ENCODE results near the gene NRXN2.

NRXN2 gene

GRCh38 chr11:64743591-64744543 lies 20.9 kb upstream of the NRXN2 start, which contains the start of gene RASGRP2:
RASGRP2 (minus strand) TSS chr11:64744142; CDS start chr11:64742866, 1,276 bp downstream.
- peak; percentile 63 to 67 for DNase-seq (ENCODE audit: low read depth in 2 of 2)

DNA sequence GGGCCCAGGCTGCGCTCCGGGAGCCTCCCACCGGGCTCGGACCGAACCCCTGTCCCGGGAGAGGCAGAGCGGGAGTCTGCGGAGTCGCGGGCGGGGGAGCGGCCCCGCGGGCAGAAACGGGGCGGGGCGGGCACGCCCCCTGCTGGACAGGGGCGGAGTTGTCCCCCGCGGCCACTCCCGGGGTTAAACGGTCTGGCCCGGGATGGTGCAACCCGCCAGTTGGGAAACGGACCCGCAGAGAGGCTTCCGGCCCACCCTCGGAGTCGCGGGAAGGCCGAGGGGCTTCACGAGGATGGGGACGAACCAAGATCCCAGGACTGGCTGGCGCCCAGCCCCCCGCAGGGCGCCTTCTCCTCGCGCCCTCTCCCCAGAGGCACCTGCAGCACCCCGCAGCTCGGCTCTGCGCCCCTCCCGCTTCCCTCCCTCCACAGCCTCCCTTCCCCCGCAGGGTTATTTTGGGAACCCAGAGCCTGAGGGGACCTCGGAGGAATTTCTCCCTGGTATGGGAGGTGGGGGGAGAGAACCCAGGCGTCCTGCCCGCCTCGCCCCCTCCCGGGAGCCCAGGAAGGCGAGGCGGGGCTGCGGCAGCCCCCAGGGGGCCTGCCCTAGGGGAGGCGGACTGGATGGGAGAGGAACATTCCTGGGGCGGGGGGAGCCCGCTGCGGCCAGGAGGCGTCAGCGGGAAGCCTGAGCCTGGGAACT lies 20.0 kb upstream of the NRXN2 start:
- DNase-seq (ENCODE audit: low read depth in 2 of 2): peak; percentile 46 to 58

DNA sequence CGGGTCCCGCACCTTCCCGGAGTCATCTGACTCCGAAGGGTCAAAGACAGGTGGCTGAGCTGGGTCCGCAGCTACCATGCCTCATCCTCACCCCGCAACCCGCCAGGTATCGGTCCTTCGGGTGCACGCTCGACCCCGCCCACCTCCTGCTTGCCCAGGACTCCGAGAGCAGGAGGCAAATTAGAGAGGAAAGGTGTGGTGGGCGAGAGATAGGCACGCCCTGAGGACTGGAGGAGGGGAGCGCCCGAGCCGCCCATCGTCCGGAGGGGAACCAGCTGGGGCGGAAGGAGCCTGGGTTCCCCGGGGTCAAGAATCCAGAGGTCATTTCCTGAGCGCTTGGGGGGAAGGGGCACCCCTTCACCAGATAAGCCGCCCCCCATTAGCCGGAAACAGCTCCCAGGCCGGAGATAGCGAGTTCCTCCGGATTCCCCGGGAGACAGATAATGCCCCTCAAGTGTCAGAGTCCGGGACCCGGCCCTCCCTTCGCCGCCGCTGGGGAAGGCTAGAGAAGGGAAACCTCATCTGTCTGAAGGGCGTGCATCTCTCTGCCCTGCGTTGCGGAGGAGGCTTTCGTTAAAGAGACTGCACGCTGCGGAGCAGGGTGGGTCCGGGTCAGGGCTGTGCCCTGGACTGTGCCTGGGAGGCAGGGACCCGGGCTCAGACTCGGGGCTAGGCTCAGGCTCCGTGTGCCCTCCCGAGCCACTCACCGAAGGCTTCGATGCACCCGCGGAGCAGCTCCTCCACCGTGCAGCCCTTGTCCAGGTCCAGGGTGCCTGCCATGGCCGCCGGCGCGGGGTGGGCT lies 19.3 kb upstream of the NRXN2 start:
- no peak for DNase-seq (ENCODE audit: low read depth in 2 of 2)

DNA sequence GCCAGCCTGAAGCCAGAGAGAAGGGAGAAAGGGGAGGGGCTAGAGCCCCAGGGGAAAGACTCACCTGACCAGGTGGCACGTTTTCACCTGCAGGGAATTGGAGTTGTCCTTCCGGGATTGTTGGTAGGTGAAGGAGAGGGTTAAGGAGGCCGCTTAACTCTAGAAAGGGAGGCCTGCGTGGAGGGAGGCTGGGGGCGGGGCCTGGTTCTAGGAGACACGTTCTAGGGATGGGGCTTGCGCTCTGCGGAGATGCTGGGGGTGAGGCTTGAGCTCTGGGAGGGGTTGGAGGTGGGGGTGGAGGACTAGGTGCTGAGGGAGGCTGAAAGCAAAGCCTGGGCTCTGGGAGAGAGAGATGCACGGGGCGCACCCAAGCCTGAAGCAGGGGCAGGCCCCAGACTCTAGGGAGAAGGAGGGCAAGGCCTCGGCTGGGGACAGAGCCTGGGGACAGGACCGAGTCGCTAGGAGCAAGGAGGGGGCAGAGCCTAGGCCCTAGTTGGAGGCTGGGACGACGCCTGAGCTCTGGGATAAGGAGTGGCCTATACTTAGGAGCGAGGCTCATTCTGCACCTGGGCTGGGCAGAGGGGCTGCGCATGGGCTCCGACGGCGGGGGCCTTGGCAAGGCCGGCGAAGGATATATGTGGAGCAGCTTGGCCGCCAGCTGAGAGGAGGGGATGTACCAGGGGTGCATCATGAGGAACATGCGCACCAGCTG lies 18.5 kb upstream of the NRXN2 start:
- no peak for DNase-seq (ENCODE audit: low read depth in 2 of 2)

- no peak for DNase-seq (ENCODE audit: low read depth in 2 of 2)
These were observed 16.9 kb upstream of the NRXN2 start for GRCh38 chr11:64739871-64740270.

- DNase-seq (ENCODE audit: low read depth in 2 of 2): no peak
These were observed 13.7 kb upstream of the NRXN2 start for GRCh38 chr11:64736654-64737053.

GRCh38 chr11:64735725-64736259 lies 12.8 kb upstream of the NRXN2 start:
- no peak for DNase-seq (ENCODE audit: low read depth in 2 of 2)

DNA sequence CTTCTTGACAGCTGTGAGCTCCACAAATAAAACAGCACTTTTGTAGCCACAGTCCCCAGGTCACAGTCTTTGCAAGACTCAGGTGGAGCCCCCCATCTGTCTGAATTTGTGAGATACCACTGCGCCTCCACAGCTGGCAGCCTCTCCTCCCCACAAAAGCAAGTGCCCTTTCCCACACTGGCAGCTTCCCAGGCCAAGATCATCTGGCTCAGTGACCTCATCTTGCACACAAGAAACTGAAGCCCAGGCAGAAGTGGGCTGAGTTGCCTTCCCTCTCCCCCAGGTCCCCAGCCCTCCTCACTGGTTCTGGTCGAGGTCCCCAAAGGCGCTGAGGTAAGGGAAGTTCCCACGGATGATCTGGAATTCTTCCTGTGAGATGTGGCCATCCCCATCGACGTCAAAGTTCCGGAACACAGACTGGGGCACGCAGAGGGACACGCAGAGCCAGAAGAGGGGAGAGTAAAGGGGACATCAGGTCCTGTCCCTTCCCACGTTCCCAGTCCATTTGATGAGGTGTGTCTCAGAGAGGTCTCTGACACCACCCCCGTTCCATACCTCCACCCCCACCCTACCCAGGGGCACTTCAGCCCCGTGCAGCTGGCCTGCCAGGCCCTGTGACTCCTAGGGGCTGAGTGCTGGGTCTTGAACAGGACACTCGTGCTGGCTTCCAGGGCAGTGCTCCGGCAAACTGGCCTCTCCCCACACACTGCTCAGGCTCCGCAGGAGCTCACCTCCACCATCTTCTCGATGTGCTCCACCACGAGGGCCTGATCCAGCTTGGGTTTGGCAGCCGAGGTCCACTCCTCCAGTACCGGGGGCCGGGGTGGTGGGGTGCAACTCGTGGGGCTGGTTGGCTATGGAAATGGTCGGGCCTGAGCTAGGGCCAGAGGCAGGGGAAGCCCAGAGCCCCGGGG lies 12.1 kb upstream of the NRXN2 start:
- no peak for DNase-seq (ENCODE audit: low read depth in 2 of 2)

DNA sequence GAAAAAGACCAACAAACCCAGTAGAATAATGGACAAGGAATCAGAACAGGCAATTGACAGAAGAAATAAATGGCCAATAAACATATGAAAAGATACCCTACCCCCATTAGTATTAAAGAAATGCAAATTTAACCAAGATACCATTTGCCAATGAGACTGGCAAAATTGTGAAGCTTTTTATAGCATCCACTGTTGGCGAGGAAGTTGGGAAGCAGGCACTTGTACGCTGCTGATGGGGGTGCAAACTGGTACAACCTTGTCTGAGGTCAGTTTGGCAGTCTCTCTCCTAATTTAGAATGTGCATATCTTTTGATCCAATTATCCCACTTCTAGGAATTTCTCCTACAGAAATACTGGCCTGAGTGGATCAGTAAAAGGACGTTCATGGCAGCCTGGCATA lies 8.6 kb upstream of the NRXN2 start:
- DNase-seq (ENCODE audit: low read depth in 2 of 2): no peak

DNA sequence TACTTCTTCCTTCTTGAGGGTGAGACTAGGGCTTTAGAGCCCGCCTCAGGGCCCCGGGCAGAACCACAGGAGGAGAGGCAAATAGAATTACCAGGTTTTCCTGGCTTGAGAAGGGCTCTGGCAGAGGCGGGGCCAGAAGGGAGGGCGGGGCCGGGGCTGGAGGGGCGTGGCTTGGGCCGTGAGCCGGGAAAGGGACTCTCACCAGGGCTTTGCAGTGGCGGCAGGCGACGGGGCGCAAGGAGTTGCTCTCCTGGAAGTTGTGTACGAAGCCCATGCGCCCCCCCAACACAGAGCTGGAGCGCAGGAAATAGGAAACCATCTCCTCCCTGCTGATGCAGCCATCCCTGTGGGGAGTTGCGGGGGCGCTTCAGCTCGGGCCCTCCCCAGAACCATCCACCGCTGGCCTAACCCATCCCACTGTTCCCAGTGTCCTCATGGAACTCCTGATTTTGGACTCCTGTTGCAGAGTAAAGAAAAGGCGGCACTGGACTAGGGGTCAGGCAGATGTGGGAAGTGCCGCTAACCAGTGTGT lies 6.9 kb upstream of the NRXN2 start:
- DNase-seq (ENCODE audit: low read depth in 2 of 2): no peak

GRCh38 chr11:64728757-64729365 lies 5.9 kb upstream of the NRXN2 start:
- DNase-seq (ENCODE audit: low read depth in 2 of 2): no peak

DNA sequence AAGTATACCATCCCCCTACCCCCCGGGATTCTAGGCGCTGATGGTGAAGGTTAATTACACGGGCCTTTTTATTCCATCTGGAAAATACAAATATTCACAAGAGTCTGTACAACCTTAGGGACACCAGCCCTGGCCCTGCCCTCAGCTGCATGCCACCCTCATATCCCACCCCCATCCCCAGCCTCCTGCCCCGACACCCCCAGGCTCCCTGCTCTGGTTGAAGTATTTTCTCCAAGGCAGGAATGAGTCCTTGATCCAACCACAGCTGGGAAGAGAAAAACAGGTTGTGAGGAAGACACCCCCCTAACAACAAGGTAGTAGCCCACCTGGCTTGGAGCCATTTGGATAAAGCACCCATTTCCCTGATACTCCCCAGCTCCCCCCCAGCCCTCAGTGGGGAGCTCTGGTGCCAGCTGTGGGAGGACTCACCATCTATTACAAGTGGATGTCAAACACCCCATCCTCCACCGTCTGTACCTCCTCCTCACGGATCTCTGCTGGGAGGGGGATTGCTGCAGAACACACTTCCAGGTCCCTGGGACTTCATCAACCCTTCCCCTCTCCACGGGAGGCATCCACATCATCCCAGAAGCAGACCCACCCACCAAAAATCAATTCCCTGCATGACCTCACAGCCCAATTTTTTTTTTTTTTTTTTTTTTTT lies 4.0 kb upstream of the NRXN2 start:
- DNase-seq (ENCODE audit: low read depth in 2 of 2): no peak

GRCh38 chr11:64726211-64726641 lies 3.2 kb upstream of the NRXN2 start:
- DNase-seq (ENCODE audit: low read depth in 2 of 2): no peak

DNA sequence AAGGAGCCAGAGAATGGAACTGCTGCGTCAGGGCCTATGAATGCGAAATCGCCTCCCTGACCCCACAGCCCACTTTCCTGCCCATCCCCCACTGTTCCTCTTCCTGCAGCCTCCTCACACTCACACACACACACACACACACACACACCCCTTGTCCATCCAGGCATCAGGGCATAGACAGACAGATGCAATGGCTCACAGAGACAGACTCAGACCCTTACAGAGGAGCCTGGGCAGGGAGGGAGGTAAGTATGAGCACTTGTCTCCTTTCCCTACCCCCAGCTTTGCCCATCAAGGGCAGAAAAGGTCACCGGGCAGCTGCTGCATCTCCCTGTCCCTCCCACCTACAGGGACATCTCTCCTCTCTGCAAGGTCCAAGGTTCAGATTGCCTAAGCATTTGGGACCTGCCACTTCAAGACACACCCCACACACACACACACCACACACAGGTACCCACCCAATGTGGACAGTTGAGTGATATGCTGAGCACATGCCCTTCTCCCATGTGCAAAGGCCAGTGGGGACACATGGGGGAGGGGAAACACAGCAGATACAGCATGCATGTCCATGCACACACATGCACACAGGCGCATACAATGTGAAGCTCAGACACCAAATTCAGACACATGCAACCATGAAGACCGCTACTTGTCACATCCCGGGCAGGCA lies 2.0 kb upstream of the NRXN2 start:
- DNase-seq (ENCODE audit: low read depth in 2 of 2): no peak

DNA sequence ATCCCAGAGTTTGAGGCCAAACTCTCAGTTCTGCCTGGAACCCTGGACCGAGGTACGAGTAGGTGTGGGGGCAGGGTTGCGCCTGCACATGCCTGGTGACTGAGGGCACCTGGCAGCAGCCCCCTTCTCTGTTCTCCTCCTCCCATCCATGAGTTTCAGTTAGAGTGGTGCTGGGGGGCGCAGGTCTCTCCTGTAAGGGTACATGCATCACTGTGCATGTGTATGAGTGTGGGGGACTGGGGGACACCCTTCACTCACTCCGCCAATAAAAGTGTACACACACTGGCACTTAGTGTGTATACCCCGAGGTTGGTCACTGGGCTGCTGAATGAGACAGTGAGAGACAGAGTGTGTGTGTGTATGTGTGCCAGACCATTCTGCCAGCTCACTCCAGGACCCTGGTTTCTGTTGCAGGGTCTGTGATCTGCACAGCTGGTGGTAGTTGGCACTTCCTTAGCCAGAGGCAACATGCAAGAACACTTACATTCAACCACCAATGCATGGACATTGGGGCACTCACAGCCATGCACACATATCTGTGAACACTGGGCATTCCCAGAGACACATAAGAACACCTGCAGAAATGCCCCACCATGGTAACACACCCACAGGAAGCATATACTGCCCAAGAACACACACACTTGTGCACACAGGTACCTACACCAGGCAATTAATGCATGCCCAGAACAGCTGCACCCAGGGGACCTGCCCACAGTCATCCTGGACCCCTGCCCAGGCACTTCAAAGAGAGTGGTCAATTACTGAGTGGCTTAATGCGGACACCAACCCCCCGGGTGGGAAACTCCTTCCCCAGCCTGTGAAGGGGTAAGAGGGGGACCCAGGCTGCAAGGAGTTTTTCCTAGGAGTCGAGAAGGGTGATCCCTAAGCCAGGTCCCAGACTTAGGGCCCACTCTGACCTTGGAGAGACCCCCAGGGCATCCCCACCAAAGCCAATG lies 1.2 kb upstream of the NRXN2 start:
- no peak for DNase-seq (ENCODE audit: low read depth in 2 of 2)

- DNase-seq (ENCODE audit: low read depth in 2 of 2): no peak
These were observed 594 bp downstream of the NRXN2 start for GRCh38 chr11:64722141-64723065.
